Ascending aorta (tissue), 2 donors: Measurements from ENCODE around the gene CKB. TPM values are rescaled to one million over a fixed set of nuclear protein-coding genes. Genes with fewer than 3 reads are reported as not detected.

Experiments used
- DNase-seq, 2 donors: peaks; one replicate each; pipeline ENCODE4 v3.0.0-alpha.2; 2019; ENCODE audit warnings: low spot score in 2 of 2
- H3K27ac ChIP-seq, 2 donors: fragments of 200-600 bp; sonication (generic); one replicate each; pipeline ENCODE4 v1.5.1; 2016 to 2017; ENCODE audit warnings: mild to moderate bottlenecking in 1 of 2
- H3K27me3 ChIP-seq: fragments of 200-600 bp; sonication (generic); one replicate; pipeline ENCODE4 v1.5.1; 2017
- H3K36me3 ChIP-seq, 2 donors: fragments of 200-600 bp; sonication (generic); one replicate each; pipeline ENCODE4 v1.5.1; 2016
- H3K4me1 ChIP-seq, 2 donors: fragments of 200-600 bp; sonication (generic); one replicate each; pipeline ENCODE4 v1.5.1; 2016 to 2017; ENCODE audit warnings: mild to moderate bottlenecking in 1 of 2
- H3K4me3 ChIP-seq, 2 donors: fragments of 200-600 bp; sonication (generic); one replicate each; pipeline ENCODE4 v1.5.1; 2016 to 2017; ENCODE audit warnings: mild to moderate bottlenecking in 1 of 2
- H3K9me3 ChIP-seq, 2 donors: fragments of 200-600 bp; sonication (generic); one replicate each; pipeline ENCODE4 v1.5.1; 2016
- CTCF ChIP-seq, 3 experiments: fragments of 200-600 bp in 2 of 3; fragments of 450-650 bp in 1 of 3; sonication (generic) in 2 of 3; IDR thresholded peaks; one replicate each; pipeline ENCODE4 v1.5.1; 2016 to 2019; ENCODE audit warnings: antibody characterized with exemption in 3 of 3, mild to moderate bottlenecking in 1 of 3, moderate library complexity in 1 of 3
- intact Hi-C: fragments of 100-400 bp; cut with DNase I; formaldehyde crosslinking; loops from one replicate; pipeline ENCODE4 v1.15.1; 2023
- total RNA-seq: library from RNA; depleted of rRNA; stranded (reverse); fragments of >200 nt; gene quantifications from one replicate; pipeline ENCODE4 v1.1.0, GENCODE V29; 2016

Gene CKB
- total RNA-seq, 1 donor from 2014 or later: 144 TPM

GRCh38 chr14:103548463-103549351, 26.1 kb upstream of the CKB start:
- Histone ChIP-seq H3K4me1 (peaks cover 31 to 55% of the 10 kb centered on the region in 2 donors), H3K27me3 (no peaks in the 10 kb centered on the region), H3K4me3 (no peak overlapping the region), H3K27ac (peak overlapping the region; percentile 95 to 97), H3K36me3 (no peaks in the 10 kb centered on the region), H3K9me3 (no peaks in the 10 kb centered on the region)
- peak in 1 of 2 donors; percentile 62 for DNase-seq
- no peak for TF ChIP-seq CTCF (IDR thresholded peaks at IDR 0.05)
- intact Hi-C loops: no loop called here

GRCh38 chr14:103547941-103548462, 25.4 kb upstream of the CKB start:
- intact Hi-C loops: loop anchor here (1.0 kb wide), 1 partner anchor 30 kb away; no protein-coding TSS in a partner anchor
- H3K36me3 ChIP-seq: no peaks in the 10 kb centered on the region
- H3K27me3 ChIP-seq: no peaks in the 10 kb centered on the region
- no peak overlapping the region for H3K27ac ChIP-seq
- no peak overlapping the region for H3K4me3 ChIP-seq
- H3K4me1 ChIP-seq: peaks cover 38 to 62% of the 10 kb centered on the region in 2 donors
- no peak for TF ChIP-seq CTCF (IDR thresholded peaks at IDR 0.05)
- no peak for DNase-seq
- H3K9me3 ChIP-seq: no peaks in the 10 kb centered on the region

GRCh38 chr14:103547455-103547940, 24.9 kb upstream of the CKB start:
- peaks cover 43 to 63% of the 10 kb centered on the region in 2 donors for H3K4me1 ChIP-seq
- TF ChIP-seq CTCF (IDR thresholded peaks at IDR 0.05): no peak

GRCh38 chr14:103546652-103547454, 24.2 kb upstream of the CKB start:
- no peak overlapping the region for H3K27ac ChIP-seq

More at GRCh38 chr14:103547455-103547940, 24.9 kb upstream of the CKB start:
- Histone ChIP-seq H3K9me3 (no peaks in the 10 kb centered on the region), H3K27me3 (no peaks in the 10 kb centered on the region), H3K27ac (no peak overlapping the region), H3K36me3 (no peaks in the 10 kb centered on the region), H3K4me3 (no peak overlapping the region)
- intact Hi-C loops: loop anchor here (1.0 kb wide), 1 partner anchor 29 kb away; no protein-coding TSS in a partner anchor
- no peak for DNase-seq

More at GRCh38 chr14:103546652-103547454, 24.2 kb upstream of the CKB start:
- DNase-seq: no peak
- intact Hi-C loops: loop anchor here (1.0 kb wide), 2 partner anchors 29 to 47 kb away; no protein-coding TSS in a partner anchor
- H3K9me3 ChIP-seq: no peaks in the 10 kb centered on the region
- H3K4me1 ChIP-seq: peaks cover 46 to 65% of the 10 kb centered on the region in 2 donors
- no peaks in the 10 kb centered on the region for H3K36me3 ChIP-seq
- no peaks in the 10 kb centered on the region for H3K27me3 ChIP-seq
- peak; percentile 84 to 93 (median 86) for TF ChIP-seq CTCF (IDR thresholded peaks at IDR 0.05)
- no peak overlapping the region for H3K4me3 ChIP-seq
